IPS-11a (cell line): ENCODE results near the gene LCA5L.
"Not testable (repeated sequence)": the region's sequence is repeated elsewhere in the genome, so short reads cannot be mapped to it uniquely, and the experiment has no call there.

Experiments
- H3K4me3 ChIP-seq: one replicate; pipeline ENCODE4 v1.5.1; 2013; ENCODE audit warnings: low read depth, low read length, control low read depth

Gene LCA5L

DNA sequence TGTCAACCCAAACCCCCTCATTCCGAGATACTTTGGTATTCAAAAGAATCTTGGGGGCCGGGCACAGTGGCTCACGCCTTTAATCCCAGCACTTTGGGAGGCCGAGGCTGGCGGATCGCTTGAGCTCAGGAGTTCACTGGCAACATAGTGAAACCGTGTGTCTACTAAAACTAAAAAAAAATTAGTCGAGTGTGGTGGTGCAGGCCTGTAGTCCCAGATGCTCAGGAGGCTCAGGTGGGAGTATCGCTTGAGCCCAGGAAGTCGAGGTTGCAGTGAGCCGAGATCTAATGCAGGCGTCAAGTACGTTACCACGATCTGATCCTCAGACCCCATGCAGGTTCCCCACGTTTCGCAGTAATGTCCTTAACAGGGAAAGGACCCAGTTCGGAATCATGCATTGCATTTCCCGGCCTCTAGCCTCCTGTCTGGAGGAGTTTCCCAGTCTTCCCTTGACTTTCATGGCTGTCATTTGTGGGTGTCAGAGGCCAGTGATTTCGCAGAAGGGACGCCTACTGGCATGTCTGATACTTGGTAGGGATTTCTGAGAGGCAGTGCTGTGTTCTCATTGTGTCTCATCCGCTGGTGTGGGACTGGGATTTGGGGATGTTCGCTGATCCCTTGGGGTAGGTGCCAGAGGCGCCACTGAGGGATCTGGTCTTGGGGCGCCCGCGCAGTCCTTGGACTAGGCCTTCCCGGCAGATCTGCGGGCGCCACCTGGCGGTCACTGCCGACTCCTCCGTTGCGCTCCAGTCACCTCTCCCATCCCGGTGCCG, 57.4 kb downstream of the LCA5L start:
- peak overlapping the region; percentile 0 for H3K4me3 ChIP-seq

- H3K4me3 ChIP-seq: peak overlapping the region; percentile 0
Observed at GRCh38 chr21:39387461-39388037, 58.0 kb downstream of the LCA5L start.

DNA sequence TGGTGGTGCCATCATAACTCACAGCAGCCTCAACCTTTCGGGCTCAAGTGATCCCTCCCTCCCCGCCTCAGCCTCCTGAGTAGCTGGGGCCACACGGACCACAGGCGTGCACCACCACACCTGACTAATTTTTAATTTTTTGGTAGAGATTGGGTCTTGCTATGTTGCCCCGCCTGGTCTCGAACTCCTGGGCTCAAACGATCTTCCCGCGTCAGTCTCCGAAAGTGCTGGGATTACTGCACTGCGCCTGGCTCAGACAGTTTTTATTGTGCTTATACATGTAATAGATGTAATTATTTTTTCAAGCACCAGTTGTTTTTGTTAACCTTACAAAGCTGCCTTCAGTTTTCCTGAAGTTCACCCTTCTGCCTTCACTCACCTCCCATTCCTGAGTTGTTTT, 58.7 kb downstream of the LCA5L start:
- no peak overlapping the region for H3K4me3 ChIP-seq

GRCh38 chr21:39386194-39386593, 59.4 kb downstream of the LCA5L start:
- H3K4me3 ChIP-seq: no peak overlapping the region

- no peak overlapping the region for H3K4me3 ChIP-seq
Observed at GRCh38 chr21:39385299-39386145, 60.1 kb downstream of the LCA5L start.

GRCh38 chr21:39384674-39385298, 60.8 kb downstream of the LCA5L start:
- H3K4me3 ChIP-seq: no peak overlapping the region

- not testable (repeated sequence) for H3K4me3 ChIP-seq
Observed at GRCh38 chr21:39382096-39382495, 63.5 kb downstream of the LCA5L start.

GRCh38 chr21:39381009-39381408, 64.6 kb downstream of the LCA5L start:
- H3K4me3 ChIP-seq: peak overlapping the region; percentile 72

DNA sequence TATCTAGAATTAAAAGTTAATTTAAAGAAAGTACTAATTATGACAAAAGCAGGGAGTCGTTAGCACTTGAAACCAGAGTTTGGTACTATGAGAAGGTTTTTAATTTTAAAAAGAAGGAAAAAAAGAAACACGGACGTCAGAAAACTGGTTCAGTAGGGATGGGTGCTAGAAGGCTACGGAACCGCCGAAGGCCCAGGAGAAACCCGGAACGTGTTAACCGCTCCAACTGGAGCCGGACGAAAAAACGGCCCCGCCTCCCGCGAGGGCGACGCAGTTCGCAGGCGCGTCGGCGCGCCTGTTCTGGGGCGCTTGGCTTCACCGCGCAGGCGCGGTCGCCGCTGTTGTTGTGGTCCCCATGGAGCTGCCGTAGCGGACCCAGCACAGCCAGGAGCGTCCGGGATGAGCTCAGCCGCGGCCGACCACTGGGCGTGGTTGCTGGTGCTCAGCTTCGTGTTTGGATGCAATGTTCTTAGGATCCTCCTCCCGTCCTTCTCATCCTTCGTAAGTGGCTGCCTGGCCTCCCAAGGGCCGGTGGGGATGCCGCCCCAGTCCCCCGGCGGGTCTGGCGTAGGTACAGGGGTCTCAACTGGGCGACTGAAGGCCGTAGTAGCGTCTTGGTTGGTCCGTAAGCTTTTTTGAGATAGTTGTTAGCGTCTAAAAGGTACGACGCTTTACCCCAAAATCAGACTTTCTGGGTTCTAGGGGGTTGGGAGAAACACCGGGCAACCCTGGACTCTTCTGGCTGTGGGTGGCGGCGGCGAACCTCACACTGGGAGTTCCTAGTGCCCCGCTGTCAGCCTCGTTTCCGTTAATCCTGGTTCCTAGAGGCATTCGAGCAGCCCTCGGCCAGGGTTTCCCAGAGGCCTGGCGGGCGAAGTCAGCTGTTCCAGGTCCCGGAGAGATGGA, 65.3 kb downstream of the LCA5L start:
- H3K4me3 ChIP-seq: peak overlapping the region; percentile 72

DNA sequence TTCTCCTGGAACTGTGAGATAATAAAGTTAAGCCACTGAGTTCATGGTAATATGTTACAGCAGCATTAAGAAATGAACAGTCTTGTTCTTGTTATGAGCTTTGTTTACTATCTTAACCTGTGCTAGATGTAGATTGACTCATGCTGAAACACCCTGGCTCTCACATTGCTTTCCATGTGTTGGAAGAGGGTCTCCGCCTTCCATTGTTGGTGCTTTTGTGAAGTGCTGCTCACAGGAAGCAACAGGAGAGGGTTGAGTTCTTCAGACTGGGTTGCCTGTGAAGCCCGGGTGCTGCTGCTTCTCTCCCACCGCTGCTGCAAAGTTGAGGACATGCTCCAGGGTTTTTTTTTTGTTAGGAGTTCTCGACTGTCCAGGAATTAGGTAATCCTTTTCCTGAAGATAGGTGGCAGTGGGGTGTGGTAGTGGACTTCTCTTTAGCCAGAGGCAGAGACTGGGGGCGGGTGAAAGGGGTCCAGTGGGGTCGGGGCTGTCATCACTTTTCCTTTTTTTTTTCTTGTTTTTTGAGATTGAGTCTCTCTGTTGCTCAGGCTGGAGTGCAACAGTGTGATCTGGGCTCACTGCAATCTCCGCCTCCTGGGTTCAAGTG, 68.0 kb downstream of the LCA5L start:
- no peak overlapping the region for H3K4me3 ChIP-seq

DNA sequence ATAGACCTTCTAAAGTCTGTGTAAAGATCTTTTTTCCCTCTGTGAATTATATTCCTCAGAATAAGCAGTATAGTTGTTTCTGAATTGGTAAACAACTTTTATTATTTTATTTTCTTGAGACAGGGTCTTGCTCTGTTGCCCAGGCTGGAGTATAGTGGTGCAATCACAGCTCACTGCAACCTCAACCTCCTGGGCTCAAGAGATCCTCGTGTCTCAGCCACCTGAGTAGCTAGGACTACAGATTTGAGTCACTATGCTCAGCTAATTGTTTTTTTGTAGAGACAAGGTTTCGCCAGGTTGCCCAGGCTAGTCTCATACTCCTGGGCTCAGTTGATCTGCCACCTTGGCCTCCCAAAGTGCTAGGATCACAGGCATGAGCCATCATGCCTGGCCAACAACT, 70.1 kb downstream of the LCA5L start:
- no peak overlapping the region for H3K4me3 ChIP-seq

- H3K4me3 ChIP-seq: no peak overlapping the region
Observed at GRCh38 chr21:39374046-39374445, 71.5 kb downstream of the LCA5L start.

GRCh38 chr21:39373634-39374033, 71.9 kb downstream of the LCA5L start:
- H3K4me3 ChIP-seq: no peak overlapping the region

DNA sequence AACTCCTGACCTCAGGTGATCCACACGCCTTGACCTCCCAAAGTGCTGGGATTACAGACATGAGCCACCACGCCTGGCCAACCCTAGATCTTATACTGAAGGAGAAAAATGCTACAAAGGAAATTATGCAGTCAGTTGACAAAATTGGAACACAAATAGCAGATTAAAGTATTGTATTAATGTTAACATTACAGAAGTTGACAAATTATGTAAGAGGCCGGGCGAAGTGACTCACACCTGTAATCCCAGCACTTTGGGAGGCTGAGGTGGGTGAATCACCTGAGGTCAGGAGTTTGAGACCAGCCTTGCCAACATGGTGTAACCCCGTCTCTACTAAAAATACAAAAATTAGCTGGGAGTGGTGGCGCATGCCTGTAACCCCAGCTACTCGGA, 75.7 kb downstream of the LCA5L start:
- H3K4me3 ChIP-seq: not testable (repeated sequence)

- no peak overlapping the region for H3K4me3 ChIP-seq
Observed at GRCh38 chr21:39367783-39368182, 77.8 kb downstream of the LCA5L start.

DNA sequence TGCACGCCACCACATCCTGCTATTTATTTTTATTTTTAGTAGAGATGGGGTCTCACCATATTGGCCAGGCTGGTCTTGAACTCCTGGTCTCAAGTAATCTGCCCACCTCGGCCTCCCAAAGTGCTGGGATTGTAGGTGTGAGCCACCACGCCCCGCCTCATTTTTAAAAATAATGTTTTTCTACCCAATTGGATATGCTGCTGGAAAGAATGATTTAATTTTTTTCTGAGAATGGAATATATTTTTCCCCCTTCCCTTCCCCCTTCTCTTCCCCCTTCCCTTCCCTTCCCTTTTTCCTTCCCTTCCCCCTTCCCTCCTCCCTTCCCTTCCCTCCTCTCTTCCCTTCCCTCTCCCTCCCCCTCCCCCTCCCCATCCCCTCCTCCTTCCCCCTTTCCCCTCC, 79.0 kb downstream of the LCA5L start:
- H3K4me3 ChIP-seq: no peak overlapping the region

GRCh38 chr21:39364949-39365348, 80.6 kb downstream of the LCA5L start:
- no peak overlapping the region for H3K4me3 ChIP-seq

- no peak overlapping the region for H3K4me3 ChIP-seq
Observed at GRCh38 chr21:39363607-39364555, 81.7 kb downstream of the LCA5L start.

DNA sequence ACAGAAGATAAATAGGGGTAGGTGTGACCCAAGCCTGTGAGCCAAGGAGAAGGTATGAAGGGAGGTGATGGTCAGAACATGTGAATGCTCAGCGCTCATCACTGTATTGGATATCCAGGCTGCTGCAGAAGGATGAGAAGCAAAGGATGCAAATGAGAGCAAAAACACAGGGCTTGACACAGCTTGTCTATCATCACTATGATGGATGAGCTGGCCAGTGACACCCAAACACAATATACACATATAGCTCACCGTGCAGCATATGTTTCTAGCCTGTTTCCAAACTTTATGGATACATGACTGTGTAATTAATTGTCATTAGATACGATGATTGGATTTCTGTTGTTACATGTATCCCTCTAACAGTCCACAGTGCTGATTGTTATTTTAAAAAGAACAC, 82.8 kb downstream of the LCA5L start:
- no peak overlapping the region for H3K4me3 ChIP-seq
